ENCODE data around the gene EPN2.

EPN2 gene

DNA sequence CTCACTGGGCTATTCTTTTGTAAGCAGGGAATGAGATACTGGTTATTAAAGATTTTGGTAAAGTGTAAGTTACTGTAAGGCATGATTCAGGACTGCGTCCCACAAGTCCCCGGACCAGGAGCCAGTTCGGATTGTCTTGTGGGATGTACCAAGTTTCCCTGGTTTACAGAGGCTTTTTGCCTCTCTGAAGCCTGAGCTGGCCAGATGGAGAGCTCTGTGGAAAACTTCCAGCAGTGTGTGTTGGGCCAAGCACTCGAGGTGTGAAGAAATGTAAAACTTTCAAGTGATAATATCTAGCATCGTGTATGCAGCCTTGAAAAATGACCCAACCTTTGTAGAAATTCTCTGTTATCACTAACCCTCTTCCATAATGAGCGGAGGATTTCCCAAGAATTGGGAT, 2.4 kb downstream of the EPN2 start:
- no peak for DNase-seq (ENCODE audit: low read depth)

DNA sequence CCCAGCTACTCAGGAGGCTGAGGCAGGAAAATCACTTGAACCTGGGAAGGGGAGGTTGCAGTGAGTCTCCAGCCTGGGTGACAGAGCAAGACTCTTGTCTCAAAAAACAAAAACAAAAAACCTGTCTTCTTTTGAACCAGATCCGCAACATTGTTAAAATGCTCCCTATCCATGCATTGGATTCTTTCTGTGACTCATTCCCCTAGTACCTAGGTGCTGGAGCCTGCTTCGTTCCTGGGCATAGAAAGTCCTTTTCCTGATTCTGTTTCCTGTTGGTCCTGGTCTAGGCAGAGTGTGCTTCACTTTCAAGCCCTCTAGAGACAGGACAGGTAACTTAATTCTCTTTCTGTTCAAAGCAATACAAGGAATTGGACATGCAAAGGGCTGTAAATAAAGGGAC, 5.2 kb downstream of the EPN2 start:
- DNase-seq (ENCODE audit: low read depth): no peak

DNA sequence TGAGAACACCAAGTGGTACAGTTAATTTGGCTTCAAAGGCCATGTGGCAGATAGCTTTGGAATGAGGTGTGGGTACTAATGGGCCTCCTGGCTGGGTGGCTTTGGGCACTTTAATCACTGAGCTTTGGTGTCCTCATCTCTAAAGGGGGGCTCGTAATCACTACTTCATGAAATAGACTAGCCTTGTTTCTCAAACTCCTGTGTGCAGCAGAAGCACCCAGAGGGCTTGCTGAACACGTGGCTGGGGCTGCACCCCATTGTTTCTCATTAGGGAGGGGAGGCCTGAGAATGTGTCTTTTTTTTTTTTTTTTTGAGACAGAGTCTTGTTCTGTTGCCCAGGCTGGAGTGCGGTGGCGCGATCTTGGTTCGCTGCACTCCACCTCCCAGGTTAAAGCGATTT, 5.8 kb downstream of the EPN2 start:
- DNase-seq (ENCODE audit: low read depth): no peak

DNA sequence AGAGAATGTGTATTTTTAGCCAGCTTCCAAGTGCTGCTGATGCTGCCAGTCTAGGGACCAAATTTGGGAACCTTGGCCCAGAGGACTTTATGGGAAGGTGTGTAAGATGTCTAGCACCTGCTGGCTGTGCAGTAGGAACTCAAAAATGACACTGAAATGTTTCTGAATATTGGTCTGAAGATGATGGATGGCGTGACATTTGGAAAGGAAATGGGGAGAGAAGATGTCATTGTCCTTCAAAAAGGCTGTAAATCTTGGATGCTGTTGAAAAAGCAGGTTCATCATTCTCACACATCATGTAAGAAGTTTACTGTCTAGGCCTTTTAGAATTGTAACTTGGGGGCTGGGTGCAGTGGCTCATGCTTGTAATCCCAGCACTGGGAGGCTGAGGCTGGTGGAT, 6.7 kb downstream of the EPN2 start:
- DNase-seq (ENCODE audit: low read depth): no peak

DNA sequence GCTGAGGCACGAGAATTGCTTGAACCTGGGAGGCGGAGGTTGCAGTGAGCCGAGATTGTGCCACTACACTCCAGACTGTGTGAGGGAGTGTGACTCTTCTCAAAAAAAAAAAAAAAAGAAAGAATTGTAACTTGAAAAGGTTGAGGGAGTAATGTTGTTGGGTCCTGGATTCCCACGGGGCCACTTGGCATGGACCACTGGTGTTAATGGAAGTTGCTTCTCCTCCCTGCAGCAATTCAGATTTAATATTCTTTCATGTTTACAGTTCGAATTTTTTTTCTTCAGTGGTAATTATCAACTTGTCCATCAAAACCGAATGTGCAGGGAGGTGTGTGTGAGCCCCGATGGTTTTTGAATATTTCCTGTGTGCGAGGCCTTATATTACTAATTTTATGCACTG, 7.2 kb downstream of the EPN2 start:
- no peak for DNase-seq (ENCODE audit: low read depth)

DNA sequence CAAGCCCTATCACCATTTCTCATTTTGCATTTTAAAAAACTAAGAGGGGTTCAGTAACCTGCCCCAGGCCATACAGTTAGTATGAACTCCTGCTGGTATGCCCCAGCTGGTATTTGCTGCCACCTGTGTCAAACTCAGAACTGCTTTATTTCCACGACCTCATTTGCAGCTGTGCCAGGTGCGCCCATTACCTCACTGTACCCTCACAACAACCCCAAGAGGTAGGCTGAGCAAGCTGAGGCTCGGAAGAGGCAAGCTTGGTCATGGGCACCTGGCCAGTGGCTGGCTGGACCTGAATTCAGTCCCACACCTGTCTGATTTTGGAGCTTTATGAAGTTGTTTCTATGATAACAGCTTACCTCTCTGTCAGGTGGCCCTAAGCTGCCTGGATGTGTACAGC, 7.6 kb downstream of the EPN2 start:
- DNase-seq (ENCODE audit: low read depth): no peak

DNA sequence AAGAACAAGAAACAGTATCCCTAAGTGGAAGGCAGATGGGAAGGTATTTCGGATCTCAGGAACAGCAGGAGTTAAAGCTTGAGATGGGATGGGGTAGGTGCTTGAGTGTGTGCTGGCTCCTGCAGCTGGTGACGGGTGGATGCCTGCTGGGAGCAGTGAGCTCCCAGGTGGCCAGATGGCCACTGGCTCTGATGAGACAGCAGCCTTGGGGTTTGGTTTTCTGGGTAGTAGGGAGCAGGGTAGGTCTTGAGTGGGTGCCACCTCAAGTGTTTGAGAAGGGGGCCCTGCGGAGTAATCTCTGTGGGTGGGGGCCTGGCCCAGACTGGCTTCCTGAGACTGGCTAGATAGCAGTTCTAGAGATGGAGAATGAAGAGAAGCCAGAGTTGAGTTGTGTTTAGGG, 10.3 kb downstream of the EPN2 start:
- no peak for DNase-seq (ENCODE audit: low read depth)

DNA sequence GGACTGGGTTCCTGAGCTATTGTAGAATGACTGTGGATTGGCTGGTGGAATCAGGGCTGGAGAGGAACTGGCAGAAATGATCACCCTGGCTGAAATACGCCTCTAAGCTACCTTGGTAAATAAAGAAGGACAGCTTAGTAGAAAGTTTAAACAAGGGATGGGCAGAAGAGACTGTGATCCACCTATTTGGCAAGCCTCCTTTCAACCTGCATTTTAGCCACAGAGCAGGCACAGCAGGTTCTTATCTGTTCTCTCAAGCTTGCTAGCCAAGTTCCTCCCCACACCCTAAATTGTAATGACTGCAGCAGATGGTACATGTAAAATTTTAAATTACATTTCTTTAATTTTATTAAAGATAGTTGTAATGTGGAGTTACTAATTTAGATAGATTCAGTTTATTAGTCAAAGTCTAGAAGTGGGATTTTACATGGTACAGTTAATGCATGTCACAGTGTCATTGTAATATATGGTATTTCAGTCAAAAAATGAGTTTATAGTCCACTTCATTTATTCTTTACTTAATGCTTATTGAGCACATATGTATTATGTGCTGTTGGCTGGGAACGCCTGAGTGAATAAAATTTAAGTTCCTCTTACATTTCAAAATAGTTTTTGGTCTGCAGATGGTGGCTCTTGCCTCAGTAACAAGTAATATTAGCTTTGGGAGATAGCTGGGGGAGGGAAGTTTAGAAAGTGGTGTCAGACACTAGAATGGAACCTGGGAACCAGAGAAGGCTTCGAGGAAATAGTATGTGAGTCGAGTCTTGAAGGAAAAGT, 11.2 kb downstream of the EPN2 start:
- DNase-seq (ENCODE audit: low read depth): no peak

DNA sequence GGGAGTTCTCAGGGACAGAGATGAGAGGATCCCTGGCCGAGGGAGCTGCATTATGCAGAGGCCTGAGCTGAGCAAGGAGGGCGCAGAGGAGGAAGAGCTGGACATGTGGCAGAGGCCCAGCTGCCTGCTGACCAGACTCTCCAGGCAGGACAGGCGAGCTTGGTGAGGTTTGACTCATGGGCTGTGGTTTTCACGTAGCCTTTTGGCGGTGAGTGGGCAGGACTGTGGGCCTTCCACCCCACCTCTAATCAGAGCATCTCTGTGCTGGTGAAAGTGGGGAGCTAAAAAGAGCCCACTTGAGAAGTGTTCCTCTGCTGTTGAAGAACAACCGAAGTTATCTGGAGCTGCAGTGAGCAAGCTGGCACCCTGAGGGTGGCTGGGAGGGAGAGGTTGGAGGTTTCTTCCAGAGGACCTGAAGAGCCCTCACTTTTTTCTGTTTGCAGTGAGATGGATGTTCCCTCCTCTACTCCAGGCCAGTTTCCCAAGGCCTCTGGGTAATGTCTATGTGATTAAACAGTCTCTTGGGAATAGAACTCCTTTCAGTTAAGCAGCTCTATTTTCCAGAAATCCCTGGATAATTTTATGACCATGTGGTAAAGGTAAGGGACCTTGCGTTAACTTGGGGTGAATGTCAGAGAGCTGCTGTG, 11.9 kb downstream of the EPN2 start:
- DNase-seq (ENCODE audit: low read depth): no peak

DNA sequence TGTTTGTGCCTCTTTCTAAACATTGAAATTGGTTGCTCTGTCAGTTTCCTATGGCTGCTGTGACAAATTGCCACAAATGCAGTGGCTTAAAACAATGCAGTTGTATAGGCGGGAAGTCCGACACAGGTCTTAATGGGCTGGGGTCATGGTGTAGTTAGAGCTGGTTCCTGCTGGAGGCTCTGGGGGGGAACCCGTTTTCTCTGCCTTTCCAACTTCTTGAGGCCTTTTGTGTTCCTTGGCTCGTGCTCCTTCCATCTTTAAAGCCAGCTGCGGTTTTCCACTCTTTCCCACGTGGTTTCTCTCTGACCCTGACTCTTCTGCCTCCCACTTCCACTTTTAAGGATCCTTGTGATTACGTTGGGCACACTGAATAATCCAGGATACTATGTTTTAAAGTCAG, 12.5 kb downstream of the EPN2 start:
- no peak for DNase-seq (ENCODE audit: low read depth)

DNA sequence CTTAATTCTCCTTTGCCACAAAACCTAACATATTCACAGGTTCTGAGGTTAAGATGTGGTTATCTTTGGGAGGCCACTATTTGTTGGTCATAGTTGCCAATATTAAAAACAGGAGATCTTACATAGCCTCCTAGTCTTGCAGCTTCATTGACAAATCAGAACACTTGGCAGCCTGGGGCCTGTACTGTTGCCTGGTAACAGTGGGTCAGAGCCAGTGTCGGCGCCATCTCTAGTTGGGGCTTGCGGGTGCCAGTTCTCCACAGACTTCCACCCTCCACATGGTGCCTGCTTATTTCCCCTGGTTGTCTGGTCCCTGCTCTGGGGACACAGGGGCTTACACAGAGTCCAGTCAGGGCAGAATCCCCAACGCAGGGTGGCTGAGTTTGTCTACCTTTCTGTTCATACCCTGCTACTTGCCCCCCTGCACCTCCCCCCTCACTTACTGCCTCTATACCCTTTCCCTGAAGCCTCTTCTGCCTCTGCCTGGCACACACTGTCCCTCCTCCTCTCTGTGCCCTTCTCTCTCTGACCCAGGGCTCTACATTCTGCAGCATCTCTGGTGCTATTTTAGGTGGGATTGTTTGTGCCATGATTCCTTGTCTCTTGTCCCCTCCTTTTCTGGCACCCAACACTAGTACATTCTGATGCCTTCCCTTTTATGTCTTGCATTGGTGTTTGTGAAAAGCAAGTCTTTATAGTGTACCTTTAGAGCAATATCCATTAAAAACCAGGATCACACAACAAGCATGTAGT, 13.4 kb downstream of the EPN2 start:
- no peak for DNase-seq (ENCODE audit: low read depth)

DNA sequence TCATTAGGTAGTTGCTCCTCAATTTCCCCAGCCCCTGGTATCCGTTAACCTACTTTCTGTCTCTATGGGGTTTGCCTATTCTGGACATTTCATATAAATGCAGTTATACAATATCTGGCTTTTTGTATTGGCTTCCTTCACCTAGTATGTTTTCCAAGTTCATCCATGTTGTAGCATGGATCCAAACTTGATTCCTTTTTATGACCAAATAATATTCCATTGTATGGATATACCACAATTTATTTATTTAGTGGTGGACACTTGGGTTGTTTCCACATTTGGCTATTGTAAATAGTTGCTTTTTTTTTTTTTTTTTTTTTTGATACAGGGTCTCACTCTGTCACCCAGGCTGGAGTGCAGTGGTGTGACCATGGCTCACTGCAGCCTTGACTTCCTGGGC, 15.9 kb downstream of the EPN2 start:
- DNase-seq (ENCODE audit: low read depth): no peak

DNA sequence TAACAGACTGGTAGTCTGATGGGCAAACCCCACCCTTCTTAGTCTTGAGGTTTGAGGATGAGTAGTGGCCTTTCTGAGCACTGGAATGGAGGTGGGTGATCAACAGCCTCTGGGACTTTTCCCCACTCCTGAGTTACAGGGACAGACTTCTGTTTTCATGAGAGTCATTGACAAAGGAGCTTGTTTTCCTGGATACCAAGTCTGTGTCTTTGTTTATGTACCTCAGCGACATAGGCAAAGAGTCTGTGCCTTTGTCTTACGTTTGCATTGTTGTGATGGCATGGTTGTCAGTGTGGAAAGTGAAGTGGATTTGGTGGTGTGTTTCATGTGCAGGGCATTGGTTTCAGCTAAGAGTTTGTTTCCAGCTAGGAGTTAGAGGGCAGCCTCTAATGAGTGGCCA, 17.5 kb downstream of the EPN2 start:
- no peak for DNase-seq (ENCODE audit: low read depth)

DNA sequence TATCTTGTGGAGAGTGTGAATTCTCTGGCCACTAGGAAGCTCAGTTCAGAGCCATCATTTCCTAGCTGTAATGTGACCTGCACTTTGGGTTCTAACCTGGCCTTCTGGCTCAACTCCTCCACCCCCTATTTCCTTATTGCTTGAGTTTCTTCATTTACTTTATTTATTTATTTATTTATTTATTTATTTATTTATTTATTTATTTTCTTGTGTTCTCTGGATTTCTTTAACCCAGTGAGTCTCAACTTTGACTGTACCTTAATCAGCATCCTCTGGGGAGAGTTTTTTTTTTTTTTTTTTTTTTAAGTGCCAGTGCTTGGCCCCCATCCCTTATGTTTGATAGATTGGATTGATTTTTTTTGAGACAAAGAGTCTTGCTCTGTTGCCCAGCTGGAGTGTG, 18.1 kb downstream of the EPN2 start:
- DNase-seq (ENCODE audit: low read depth): no peak

DNA sequence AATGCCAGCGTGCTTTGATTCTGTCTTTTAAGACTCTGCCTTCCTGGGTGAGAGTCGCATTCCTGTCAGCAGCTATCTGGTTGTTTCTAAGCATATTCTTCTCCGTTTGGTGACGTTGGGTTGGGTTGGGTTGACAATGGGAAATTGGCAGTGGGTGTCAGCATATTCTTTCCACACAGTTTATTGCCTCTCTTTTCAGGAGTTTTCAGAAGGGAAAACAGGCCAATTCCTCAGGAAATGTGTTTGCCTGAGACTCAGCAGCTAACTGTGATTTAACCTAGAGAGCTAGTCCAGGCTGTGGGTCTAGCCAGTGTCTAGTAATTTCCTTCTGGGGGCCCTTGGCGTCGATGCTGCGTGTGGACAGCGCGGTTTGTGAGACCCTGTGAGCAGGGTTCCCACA, 21.2 kb downstream of the EPN2 start:
- no peak for DNase-seq (ENCODE audit: low read depth)

DNA sequence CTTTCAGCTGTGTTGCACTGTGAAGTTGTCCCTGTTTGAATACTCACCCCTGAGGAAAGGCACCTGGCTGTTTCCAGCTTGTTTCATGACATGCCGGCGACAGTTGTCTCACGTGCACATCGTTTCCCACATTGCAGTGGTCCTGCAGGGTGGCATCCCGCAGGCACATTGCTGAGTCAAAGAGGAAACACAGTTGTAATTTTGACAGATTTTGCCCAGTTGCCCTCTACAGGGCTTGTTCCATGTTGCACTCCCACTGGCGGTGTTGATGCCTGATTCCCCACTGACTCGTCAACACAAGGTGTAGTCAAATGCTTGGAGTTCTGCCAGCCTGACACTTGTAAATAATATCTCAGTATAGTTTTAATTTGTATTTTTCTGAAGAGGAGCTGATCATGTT, 23.8 kb downstream of the EPN2 start:
- no peak for DNase-seq (ENCODE audit: low read depth)

DNA sequence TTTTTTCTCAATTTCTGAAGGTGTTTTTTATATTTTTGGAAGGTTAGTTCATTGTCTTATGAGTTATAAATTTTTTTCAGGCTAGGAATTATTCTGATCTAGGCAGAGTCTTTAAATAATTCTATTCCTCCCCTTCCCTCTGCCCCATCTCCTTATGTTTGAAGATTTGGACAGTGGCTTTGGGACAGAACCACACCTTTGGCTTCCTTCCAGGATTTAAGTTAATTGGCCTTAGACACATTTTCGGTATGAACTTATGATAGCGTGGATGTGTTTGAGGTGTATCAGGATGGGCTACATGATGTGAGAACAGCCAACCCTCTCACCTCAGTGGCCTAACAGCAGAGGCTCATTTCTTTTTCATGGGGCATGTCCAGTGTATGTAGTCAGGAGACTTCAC, 24.3 kb downstream of the EPN2 start:
- DNase-seq (ENCODE audit: low read depth): no peak

DNA sequence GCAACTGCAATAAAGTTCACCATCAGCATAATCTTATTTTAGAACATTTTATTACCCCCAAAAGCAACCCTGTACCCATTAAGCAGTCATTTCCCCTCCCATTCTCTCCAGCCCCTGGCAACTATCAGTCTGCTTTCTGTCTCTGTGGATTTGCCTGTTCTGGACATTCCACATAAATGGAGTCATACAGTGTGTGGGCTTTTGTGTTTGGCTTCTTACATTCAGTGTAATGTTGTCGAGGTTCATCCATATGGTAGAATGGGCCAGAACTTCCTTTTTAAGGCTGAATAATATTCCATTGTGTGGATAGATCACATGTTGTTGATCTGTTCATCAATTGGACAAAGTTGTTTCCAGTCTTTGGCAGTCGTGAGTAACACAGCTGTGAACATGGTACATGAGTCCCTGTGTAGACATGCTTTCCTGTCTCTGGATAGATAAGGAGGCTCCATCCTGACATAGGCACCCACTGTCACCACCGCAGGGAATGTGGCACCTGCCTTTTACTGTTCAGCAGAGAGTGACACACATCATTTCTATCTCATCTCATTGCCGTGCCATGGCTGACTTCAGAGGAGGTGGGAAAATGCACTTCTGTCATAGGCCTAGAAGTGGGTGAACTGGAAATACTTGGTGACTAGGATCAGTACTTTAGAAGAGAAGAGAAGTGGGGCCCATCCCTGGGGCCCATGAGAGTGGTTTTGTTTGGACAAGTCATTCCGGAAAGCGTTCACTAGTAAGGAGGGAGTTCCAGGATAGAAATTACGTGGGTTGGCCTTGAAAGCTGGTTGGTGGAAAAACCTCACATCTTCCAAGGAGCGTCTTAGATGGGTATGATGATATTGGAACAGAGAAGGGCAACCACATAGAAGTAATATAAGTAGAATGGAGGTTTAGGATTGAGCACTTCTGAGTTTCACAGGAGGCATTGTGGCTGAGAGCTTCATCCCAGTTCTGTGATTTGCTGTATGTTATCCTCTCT, 25.8 kb downstream of the EPN2 start:
- no peak for DNase-seq (ENCODE audit: low read depth)

DNA sequence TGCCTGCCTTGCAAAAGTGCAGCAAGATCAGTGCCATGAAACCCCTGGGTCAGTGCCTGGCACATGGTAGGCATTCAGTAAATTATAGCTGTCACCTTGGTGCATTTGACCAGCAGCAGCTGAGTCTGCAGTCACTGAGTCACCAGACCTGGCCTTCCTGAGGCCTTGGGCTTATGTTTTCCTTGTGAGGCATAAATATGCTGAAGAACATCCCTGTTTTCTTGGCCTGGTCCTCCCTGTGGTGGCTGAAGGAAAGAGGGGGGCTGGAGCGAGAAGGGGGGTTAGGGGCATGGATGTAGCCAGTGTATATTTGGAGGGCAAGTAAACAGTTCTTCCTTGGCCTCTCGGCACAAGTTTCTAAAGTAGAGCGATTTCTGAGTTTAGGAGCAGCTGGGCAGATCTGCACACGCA, 26.5 kb downstream of the EPN2 start:
- DNase-seq (ENCODE audit: low read depth): no peak

DNA sequence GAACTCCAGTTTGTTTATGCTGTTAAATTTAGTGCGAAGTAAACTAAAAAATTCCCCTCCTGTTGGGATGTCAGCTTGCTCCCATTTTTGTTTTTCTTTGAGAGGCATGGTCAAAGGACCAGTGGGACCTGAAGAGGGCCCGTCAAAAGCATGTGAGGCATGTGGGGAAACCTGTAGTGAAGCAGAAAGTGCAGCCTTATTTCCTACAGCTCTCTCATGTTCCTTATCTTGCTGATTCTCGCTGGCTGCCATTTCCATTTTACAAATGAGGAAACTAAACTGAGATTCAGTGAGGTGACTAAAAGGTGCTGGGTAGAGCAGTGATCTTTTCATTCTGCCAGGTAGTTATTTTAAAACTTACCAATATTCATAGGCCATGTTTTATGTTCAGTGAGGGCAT, 27.1 kb downstream of the EPN2 start:
- no peak for DNase-seq (ENCODE audit: low read depth)

DNA sequence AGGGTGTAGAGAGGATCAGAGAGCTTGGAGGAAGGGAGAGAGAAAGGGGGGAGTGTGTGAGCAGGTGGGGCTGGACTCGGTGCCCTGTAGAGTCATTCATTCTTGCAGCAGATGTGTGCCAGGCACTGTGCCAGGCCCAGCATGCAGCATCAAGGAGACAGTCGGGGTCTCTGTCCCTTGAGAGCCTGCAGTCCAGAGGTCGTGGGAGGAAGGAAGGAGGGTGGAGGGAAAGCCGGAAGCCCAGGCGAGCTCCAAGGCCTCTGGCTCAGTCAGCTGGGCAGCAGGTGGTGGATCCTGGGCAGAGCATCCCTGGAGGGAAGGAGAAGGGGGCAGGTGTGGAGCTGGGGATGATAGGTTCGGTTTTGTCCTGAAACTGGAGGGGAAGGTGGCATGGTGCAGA, 27.5 kb downstream of the EPN2 start:
- DNase-seq (ENCODE audit: low read depth): no peak

DNA sequence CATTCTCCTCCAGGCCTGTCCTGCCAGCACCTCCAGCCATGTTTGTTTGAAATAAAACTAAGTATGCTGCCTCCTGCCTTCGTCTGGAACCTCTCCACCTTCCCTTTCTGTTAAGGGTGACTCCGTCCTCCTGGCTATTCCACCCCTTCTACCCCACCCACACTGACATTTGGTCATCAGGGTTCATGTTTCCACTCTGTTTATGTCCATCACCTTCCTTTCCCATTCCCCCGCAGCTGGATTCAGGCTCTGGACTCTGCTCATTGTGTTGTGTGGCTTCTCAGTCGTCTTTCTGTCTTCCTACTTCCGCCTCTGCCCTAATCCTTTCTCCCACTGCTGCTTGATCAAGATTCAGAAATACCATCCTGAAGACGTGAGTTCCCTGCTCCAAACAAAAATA, 28.6 kb downstream of the EPN2 start:
- DNase-seq (ENCODE audit: low read depth): no peak
